ENCODE data around the gene ETV2.

GRCh38 chr19:35592226-35592625 lies 49.3 kb upstream of the ETV2 start:
- TF ChIP-seq EP300 (conservative IDR thresholded peaks at IDR 0.05; ENCODE audit: poor library complexity, severe bottlenecking): no peak
- TF ChIP-seq EZH2 (IDR thresholded peaks at IDR 0.05; ENCODE audit: borderline replicate concordance, insufficient read depth, low read length, poor library complexity, severe bottlenecking): no peak
- no peak for TF ChIP-seq CTCF (IDR thresholded peaks at IDR 0.05; ENCODE audit: poor library complexity, severe bottlenecking)
- TF ChIP-seq REST (IDR thresholded peaks at IDR 0.05; ENCODE audit: borderline replicate concordance): no peak
- TF ChIP-seq RAD21 (conservative IDR thresholded peaks at IDR 0.05): no peak
- no peak for TF ChIP-seq POLR2AphosphoS5 (IDR thresholded peaks at IDR 0.05)
- no peak for TF ChIP-seq TAF1 (IDR thresholded peaks at IDR 0.05; ENCODE audit: low read depth)
- no peak for TF ChIP-seq SMC3 (conservative IDR thresholded peaks at IDR 0.05; ENCODE audit: poor library complexity)
